ENCODE measurements around the gene PHYHD1. TPM values are rescaled to one million over a fixed set of nuclear protein-coding genes. Genes with fewer than 3 reads are reported as not detected.

The PHYHD1 gene
- total and polyA plus RNA-seq, 2 experiments from 2014 or later: 20.3 to 25.7 TPM

GRCh38 chr9:128923493-128923883 lies 2.7 kb downstream of the PHYHD1 start:
- H4K20me1 ChIP-seq (ENCODE audit: insufficient read depth, poor library complexity, severe bottlenecking): no peaks in the 10 kb centered on the region
- no peak overlapping the region for H3K27ac ChIP-seq
- peaks cover 7% of the 10 kb centered on the region for H3K79me2 ChIP-seq
- H3K9me3 ChIP-seq (ENCODE audit: low read depth): no peaks in the 10 kb centered on the region
- no peak overlapping the region for H3K4me2 ChIP-seq
- H3K4me3 ChIP-seq: no peak overlapping the region
- no peak overlapping the region for H2AFZ ChIP-seq
- 90% methylated on average over 6 of the region's 6 CpGs for WGBS (ENCODE audit: low lambda C conversion rate, missing lambda C conversion rate)
- TF ChIP-seq EZH2 (IDR thresholded peaks at IDR 0.05; ENCODE audit: borderline replicate concordance) (no peak), EZH2phosphoT487 (IDR thresholded peaks at IDR 0.05; ENCODE audit: low read depth, severe bottlenecking, unreplicated experiment) (no peak), CTCF (IDR thresholded peaks at IDR 0.05; ENCODE audit: poor library complexity) (no peak)
- no peaks in the 10 kb centered on the region for H3K36me3 ChIP-seq (replicated peaks; ENCODE audit: insufficient read depth, low read depth)
- H3K9me2 ChIP-seq (replicated peaks; ENCODE audit: insufficient read depth): no peaks in the 10 kb centered on the region
- no peaks in the 10 kb centered on the region for H3K27me3 ChIP-seq
- H3K4me1 ChIP-seq (ENCODE audit: insufficient read depth): peaks cover 24% of the 10 kb centered on the region
- no peak for DNase-seq (ENCODE audit: low spot score)

GRCh38 chr9:128927731-128928411 lies 7.1 kb downstream of the PHYHD1 start:
- Histone ChIP-seq H4K20me1 (ENCODE audit: insufficient read depth, poor library complexity, severe bottlenecking) (no peaks in the 10 kb centered on the region), H3K27ac (no peak overlapping the region), H3K9me3 (ENCODE audit: low read depth) (no peaks in the 10 kb centered on the region), H3K4me2 (no peak overlapping the region), H3K4me1 (ENCODE audit: insufficient read depth) (no peaks in the 10 kb centered on the region), H3K36me3 (replicated peaks; ENCODE audit: insufficient read depth, low read depth) (no peaks in the 10 kb centered on the region), H2AFZ (no peak overlapping the region), H3K4me3 (no peak overlapping the region), H3K9me2 (replicated peaks; ENCODE audit: insufficient read depth) (no peaks in the 10 kb centered on the region), H3K27me3 (no peaks in the 10 kb centered on the region), H3K79me2 (peaks cover 7% of the 10 kb centered on the region)
- TF ChIP-seq EZH2 (IDR thresholded peaks at IDR 0.05; ENCODE audit: borderline replicate concordance) (no peak), EZH2phosphoT487 (IDR thresholded peaks at IDR 0.05; ENCODE audit: low read depth, severe bottlenecking, unreplicated experiment) (no peak), CTCF (IDR thresholded peaks at IDR 0.05; ENCODE audit: poor library complexity) (peak; percentile 84)
- WGBS (ENCODE audit: low lambda C conversion rate, missing lambda C conversion rate): 40% methylated on average over 10 of the region's 10 CpGs
- peak; percentile 75 for DNase-seq (ENCODE audit: low spot score)

GRCh38 chr9:128928624-128929023 lies 7.8 kb downstream of the PHYHD1 start:
- no peak overlapping the region for H2AFZ ChIP-seq
- H4K20me1 ChIP-seq (ENCODE audit: insufficient read depth, poor library complexity, severe bottlenecking): no peaks in the 10 kb centered on the region
- H3K9me2 ChIP-seq (replicated peaks; ENCODE audit: insufficient read depth): no peaks in the 10 kb centered on the region
- no peaks in the 10 kb centered on the region for H3K9me3 ChIP-seq (ENCODE audit: low read depth)
- no peaks in the 10 kb centered on the region for H3K27me3 ChIP-seq
- WGBS (ENCODE audit: low lambda C conversion rate, missing lambda C conversion rate): 87% methylated on average over 2 of the region's 2 CpGs
- no peak for TF ChIP-seq EZH2phosphoT487 (IDR thresholded peaks at IDR 0.05; ENCODE audit: low read depth, severe bottlenecking, unreplicated experiment)
- no peak overlapping the region for H3K4me2 ChIP-seq
- H3K4me1 ChIP-seq (ENCODE audit: insufficient read depth): no peaks in the 10 kb centered on the region
- H3K4me3 ChIP-seq: no peak overlapping the region
- no peak for DNase-seq (ENCODE audit: low spot score)
- H3K27ac ChIP-seq: no peak overlapping the region
- H3K79me2 ChIP-seq: peaks cover under 1% of the 10 kb centered on the region
- no peaks in the 10 kb centered on the region for H3K36me3 ChIP-seq (replicated peaks; ENCODE audit: insufficient read depth, low read depth)

GRCh38 chr9:128929560-128929959 lies 8.8 kb downstream of the PHYHD1 start:
- TF ChIP-seq CTCF (IDR thresholded peaks at IDR 0.05; ENCODE audit: poor library complexity) (no peak), EZH2 (IDR thresholded peaks at IDR 0.05; ENCODE audit: borderline replicate concordance) (no peak), EZH2phosphoT487 (IDR thresholded peaks at IDR 0.05; ENCODE audit: low read depth, severe bottlenecking, unreplicated experiment) (no peak)
- H2AFZ ChIP-seq: no peak overlapping the region

More at GRCh38 chr9:128929560-128929959, 8.8 kb downstream of the PHYHD1 start:
- H3K9me3 ChIP-seq (ENCODE audit: low read depth): no peaks in the 10 kb centered on the region
- H3K27me3 ChIP-seq: no peaks in the 10 kb centered on the region
- no peak overlapping the region for H3K4me2 ChIP-seq
- no peak overlapping the region for H3K4me3 ChIP-seq
- no peaks in the 10 kb centered on the region for H3K36me3 ChIP-seq (replicated peaks; ENCODE audit: insufficient read depth, low read depth)
- 95% methylated on average over 4 of the region's 4 CpGs for WGBS (ENCODE audit: low lambda C conversion rate, missing lambda C conversion rate)
- H3K9me2 ChIP-seq (replicated peaks; ENCODE audit: insufficient read depth): no peaks in the 10 kb centered on the region
- no peaks in the 10 kb centered on the region for H3K79me2 ChIP-seq
- H3K27ac ChIP-seq: no peak overlapping the region
- no peaks in the 10 kb centered on the region for H3K4me1 ChIP-seq (ENCODE audit: insufficient read depth)
- no peaks in the 10 kb centered on the region for H4K20me1 ChIP-seq (ENCODE audit: insufficient read depth, poor library complexity, severe bottlenecking)
- DNase-seq (ENCODE audit: low spot score): no peak

Measured in hepatocyte (in vitro differentiated cells).